SK-N-MC (cell line): Measurements from ENCODE around the gene ST6GALNAC6.

Experiments
- EZH2 ChIP-seq: fragments of 200-600 bp; sonication (generic); IDR thresholded peaks from one replicate; pipeline ENCODE4 v1.6.1; 2017; ENCODE audit warnings: antibody characterized with exemption
- POLR2AphosphoS5 ChIP-seq: IDR thresholded peaks from 2 replicates; pipeline ENCODE4 v1.6.1; 2012; ENCODE audit warnings: mild to moderate bottlenecking, low read depth, low read length, borderline replicate concordance

- no peak for TF ChIP-seq POLR2AphosphoS5
- no peak for TF ChIP-seq EZH2
Observed at GRCh38 chr9:127927201-127927987, 28.0 kb upstream of the ST6GALNAC6 start.
